ENCODE data around the gene SCN9A. TPM values are rescaled to one million over a fixed set of nuclear protein-coding genes. Genes with fewer than 3 reads are reported as not detected.
"Not testable (repeated sequence)": the region's sequence is repeated elsewhere in the genome, so short reads cannot be mapped to it uniquely, and the experiment has no call there.

Gene SCN9A
- 1 to 10 TPM; 1.8 to 6.4 TPM for total RNA-seq
- long read RNA-seq: 0 reads

DNA sequence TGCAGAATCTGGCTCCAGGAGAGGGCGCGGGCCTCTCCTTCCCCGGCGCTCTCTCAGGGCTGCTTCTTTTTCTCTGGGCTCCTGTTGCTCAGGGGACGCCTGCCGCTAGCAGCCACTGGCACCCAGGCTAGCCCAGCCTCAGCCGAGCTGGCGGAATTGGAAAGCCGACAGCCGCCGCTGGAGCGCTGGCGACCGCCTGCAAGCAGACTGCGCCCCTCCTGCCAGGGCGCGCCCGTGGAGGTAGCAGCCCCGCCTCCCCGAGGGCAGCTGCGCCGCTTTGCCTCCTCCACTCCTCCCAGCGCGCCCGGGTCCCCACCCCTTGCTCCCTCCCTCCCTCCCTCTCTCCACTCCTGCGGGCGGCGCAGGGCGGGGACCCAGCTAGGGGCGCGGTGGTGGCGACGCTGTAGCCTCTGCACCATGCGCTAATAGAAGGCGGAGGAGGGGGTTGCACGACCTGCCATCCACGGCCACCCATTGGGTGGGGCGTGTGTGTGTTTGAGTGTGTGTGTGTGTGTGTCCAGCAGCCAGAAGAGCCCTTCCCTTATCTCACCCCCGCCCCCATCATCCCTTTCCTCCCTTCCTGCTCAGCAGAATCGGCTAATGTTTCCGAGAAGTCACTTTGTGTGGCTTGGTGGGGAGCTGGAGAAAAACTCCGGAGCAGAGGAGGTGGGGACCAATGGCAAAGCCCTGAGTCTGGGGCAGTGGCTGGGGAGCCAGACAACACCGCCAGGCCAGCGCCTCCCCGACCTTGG, at the start of gene SCN9A:
Gene SCN9A, minus strand, starts transcription at position 209 of the 752 bp plus-strand sequence. CDS start 64,188 bp downstream, outside the sequence.
- peak; percentile 94 to 98 for ATAC-seq
- intact Hi-C loops (cut with DNase I): no loop called here
- DNase-seq: peak; percentile 64

DNA sequence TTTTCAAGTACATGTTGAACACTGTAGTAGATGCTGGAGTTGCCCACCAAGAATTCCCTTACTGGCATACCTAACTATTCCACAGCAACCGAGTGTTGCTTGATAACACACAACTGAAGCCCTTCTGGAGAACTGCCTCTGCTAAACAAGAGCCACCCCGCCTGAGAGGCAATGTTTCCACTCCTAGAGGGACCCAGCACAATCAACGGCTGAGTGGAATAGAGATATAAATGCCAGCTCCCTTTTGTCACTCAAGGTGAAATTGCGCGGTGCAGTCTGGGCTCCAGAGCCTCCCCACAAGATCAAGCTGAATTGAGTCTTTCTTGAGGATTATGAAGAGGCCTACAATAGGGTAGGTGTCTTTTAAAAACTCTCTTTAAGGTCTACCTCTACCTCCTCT, 49.1 kb upstream of the SCN9A start:
- no peak for ATAC-seq
- intact Hi-C loops (cut with DNase I): no loop called here
- no peak for DNase-seq

GRCh38 chr2:166419616-166419934, 43.8 kb upstream of the SCN9A start:
- DNase-seq (no peak), ATAC-seq (no peak)
- intact Hi-C loops (cut with DNase I): no loop called here

GRCh38 chr2:166418853-166419615, 43.3 kb upstream of the SCN9A start:
- ATAC-seq: no peak
- no peak for DNase-seq
- intact Hi-C loops (cut with DNase I): no loop called here

- ATAC-seq: peak in 1 of 2 donors; percentile 61
- no peak for DNase-seq
- intact Hi-C loops (cut with DNase I): no loop called here
These were observed 41.9 kb upstream of the SCN9A start for GRCh38 chr2:166417669-166418068.

DNA sequence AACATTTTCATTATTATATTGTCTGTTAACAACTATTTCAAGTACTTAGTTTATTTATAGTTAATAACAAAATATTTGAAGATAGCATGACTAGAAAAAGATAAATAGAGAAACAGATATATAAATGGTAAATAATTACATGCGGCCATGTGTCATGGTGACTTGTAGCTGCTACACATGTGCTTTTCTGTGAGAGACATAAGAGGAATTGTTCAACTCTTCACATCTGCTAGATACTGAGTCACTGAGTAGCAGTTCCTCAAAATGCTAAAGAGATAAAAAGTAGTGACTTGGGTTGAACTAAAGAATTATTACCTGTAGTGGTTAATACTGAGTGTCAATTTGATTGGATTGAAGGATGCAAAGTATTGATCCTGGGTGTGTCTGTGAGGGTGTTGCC, 37.5 kb upstream of the SCN9A start:
- intact Hi-C loops (cut with DNase I): no loop called here
- DNase-seq (no peak), ATAC-seq (no peak)

- DNase-seq (no peak), ATAC-seq (peak in 1 of 2 donors; percentile 67)
- intact Hi-C loops (cut with DNase I): no loop called here
These were observed 35.9 kb upstream of the SCN9A start for GRCh38 chr2:166411473-166412230.

DNA sequence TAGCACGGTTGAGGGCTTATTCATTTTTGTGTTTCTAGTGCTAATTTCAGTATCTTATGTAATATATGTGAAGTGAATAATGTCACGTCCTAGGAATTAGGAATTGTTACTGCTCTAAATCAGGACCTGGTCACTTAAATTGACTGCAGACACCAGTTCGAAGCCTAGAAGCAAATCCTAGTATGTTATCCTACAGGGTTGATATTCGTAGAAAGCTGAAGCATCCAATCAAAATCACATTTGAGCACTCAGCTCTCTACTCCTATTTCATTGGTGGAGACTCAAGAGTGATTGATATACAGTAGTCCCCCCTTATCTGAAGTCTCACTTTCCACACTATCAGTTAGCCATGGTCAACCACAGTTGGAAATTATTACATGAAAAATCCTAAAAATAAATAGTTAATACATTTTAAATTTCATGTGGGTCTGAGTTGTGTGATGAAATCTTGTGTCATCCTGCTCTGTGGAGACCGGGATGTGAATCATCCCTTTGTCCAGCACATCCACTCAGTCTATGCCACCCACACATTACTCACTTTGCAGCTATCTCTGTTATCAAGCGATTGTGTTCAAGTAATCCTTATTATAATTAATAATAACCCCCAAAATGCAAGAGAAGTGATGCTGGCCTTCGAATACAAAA, 35.2 kb upstream of the SCN9A start:
- intact Hi-C loops (cut with DNase I): no loop called here
- ATAC-seq (peak in 1 of 2 donors; percentile 89), DNase-seq (no peak)

GRCh38 chr2:166407746-166408145, 32.0 kb upstream of the SCN9A start:
- ATAC-seq; intact Hi-C loops (cut with DNase I); DNase-seq: not testable (repeated sequence)

GRCh38 chr2:166406374-166406773, 30.6 kb upstream of the SCN9A start:
- intact Hi-C loops (cut with DNase I): no loop called here
- DNase-seq (no peak), ATAC-seq (no peak)

DNA sequence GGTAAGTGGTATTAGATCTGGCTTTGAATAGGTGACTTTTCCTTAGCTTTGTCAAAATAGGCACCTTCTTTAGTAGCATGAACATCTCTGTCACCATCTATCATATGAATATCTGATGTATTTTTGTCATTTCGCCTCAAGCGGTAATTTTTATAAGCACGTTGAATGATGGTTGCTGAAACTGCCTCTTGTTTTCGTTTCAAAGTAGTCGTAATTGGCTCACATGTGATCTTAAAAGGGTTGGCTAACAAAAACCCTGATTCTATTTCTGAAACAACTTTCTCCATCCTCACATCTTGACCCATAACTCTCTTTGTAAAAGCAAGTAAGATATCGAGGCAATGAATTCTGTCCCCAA, 29.8 kb upstream of the SCN9A start:
- no peak for DNase-seq
- no peak for ATAC-seq
- intact Hi-C loops (cut with DNase I): no loop called here

- ATAC-seq (no peak), DNase-seq (no peak)
- intact Hi-C loops (cut with DNase I): no loop called here
These were observed 29.3 kb upstream of the SCN9A start for GRCh38 chr2:166404831-166405568.

GRCh38 chr2:166394245-166394644, 18.5 kb upstream of the SCN9A start:
- no peak for ATAC-seq

DNA sequence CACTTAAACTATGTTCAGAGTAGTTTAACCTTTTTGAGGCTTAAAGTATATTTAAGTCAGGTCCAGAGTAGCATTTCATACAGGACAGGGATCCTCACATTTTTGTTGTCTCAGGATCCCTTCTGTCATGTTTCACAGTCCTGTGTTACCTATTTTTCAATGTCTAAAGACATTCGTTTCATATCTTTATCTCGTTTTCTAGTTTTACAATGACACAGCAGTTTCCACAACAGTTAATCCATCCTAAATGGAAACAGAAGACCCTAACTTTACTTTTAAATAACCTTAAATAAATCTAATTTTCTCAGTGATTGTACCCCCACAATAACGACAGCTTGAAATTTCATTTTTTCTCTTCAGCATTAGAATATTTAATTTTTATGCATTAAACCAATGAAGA, 17.3 kb upstream of the SCN9A start:
- DNase-seq (no peak), ATAC-seq (no peak)
- intact Hi-C loops (cut with DNase I): no loop called here

More at GRCh38 chr2:166394245-166394644, 18.5 kb upstream of the SCN9A start:
- no peak for DNase-seq
- intact Hi-C loops (cut with DNase I): no loop called here

- intact Hi-C loops (cut with DNase I): no loop called here
- no peak for DNase-seq
- ATAC-seq: no peak
These were observed 12.8 kb upstream of the SCN9A start for GRCh38 chr2:166388481-166389070.

DNA sequence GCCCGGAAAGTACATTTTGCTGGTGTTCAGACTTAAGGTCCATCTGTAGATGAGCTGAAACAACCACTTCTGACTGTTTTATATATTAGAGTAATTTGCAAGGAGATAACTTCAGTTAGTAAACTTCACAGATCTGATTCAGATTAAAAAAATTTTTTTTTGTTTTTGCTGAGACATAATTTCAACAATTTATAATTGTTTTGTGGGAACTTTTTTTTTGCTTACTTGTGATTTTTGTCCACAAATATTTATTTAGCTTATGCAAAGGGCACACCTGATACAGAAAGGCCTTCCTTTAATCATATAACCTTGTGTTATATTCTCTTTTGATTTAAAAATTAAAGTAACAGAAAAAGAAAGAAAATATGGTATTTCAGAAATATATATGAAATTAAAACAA, 9.6 kb upstream of the SCN9A start:
- ATAC-seq (no peak), DNase-seq (no peak)
- intact Hi-C loops (cut with DNase I): no loop called here

GRCh38 chr2:166384774-166385173, 9.0 kb upstream of the SCN9A start:
- ATAC-seq: no peak
- DNase-seq: no peak
- intact Hi-C loops (cut with DNase I): no loop called here

DNA sequence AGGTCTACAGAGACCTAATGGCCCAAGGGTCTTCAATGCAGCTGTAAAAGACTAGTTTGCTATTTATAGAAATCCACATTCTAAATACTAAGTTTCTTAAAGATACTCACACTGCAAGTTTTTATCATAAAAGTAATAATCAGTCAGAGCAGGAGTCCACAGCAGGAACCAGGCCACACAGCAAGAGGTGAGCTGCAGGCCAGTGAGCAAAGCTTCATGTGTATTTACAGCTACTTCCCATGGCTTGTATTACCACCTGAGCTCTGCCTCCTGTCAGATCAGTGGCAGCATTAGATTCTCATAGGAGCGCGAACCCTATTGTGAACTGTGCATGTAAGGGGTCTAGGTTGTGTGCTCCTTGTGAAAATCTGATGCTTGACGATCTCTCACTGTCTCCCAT, 6.7 kb upstream of the SCN9A start:
- no peak for DNase-seq
- intact Hi-C loops (cut with DNase I): no loop called here
- no peak for ATAC-seq

GRCh38 chr2:166380615-166381014, 4.9 kb upstream of the SCN9A start:
- intact Hi-C loops (cut with DNase I): no loop called here
- ATAC-seq (no peak), DNase-seq (no peak)

Data from left cardiac atrium (tissue), 4 donors.